Measurements from ENCODE around the gene GPR15.

GRCh38 chr3:98514948-98515347, 16.8 kb upstream of the GPR15 start:
- no peak for TF ChIP-seq EZH2 (IDR thresholded peaks at IDR 0.05; ENCODE audit: borderline replicate concordance, insufficient read depth, low read length, poor library complexity, severe bottlenecking)
- TF ChIP-seq POLR2AphosphoS5 (IDR thresholded peaks at IDR 0.05), result no peak
- TF ChIP-seq, protein P1, sequence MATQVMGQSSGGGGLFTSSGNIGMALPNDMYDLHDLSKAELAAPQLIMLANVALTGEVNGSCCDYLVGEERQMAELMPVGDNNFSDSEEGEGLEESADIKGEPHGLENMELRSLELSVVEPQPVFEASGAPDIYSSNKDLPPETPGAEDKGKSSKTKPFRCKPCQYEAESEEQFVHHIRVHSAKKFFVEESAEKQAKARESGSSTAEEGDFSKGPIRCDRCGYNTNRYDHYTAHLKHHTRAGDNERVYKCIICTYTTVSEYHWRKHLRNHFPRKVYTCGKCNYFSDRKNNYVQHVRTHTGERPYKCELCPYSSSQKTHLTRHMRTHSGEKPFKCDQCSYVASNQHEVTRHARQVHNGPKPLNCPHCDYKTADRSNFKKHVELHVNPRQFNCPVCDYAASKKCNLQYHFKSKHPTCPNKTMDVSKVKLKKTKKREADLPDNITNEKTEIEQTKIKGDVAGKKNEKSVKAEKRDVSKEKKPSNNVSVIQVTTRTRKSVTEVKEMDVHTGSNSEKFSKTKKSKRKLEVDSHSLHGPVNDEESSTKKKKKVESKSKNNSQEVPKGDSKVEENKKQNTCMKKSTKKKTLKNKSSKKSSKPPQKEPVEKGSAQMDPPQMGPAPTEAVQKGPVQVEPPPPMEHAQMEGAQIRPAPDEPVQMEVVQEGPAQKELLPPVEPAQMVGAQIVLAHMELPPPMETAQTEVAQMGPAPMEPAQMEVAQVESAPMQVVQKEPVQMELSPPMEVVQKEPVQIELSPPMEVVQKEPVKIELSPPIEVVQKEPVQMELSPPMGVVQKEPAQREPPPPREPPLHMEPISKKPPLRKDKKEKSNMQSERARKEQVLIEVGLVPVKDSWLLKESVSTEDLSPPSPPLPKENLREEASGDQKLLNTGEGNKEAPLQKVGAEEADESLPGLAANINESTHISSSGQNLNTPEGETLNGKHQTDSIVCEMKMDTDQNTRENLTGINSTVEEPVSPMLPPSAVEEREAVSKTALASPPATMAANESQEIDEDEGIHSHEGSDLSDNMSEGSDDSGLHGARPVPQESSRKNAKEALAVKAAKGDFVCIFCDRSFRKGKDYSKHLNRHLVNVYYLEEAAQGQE (IDR thresholded peaks at IDR 0.05; ENCODE audit: borderline replicate concordance), result no peak
- TF ChIP-seq CTCF (IDR thresholded peaks at IDR 0.05; ENCODE audit: poor library complexity, severe bottlenecking), result no peak
- TF ChIP-seq EP300 (conservative IDR thresholded peaks at IDR 0.05; ENCODE audit: poor library complexity, severe bottlenecking), result no peak
- no peak for TF ChIP-seq RAD21 (conservative IDR thresholded peaks at IDR 0.05)
- TF ChIP-seq SMC3 (conservative IDR thresholded peaks at IDR 0.05; ENCODE audit: poor library complexity), result no peak
- TF ChIP-seq MXI1 (conservative IDR thresholded peaks at IDR 0.05; ENCODE audit: poor library complexity, severe bottlenecking), result no peak
